Adipose tissue (tissue), 3 donors: ENCODE data around the gene MOG. TPM values are rescaled to one million over a fixed set of nuclear protein-coding genes. Genes with fewer than 3 reads are reported as not detected.

Experiments used
- H3K27ac ChIP-seq: one replicate; pipeline ENCODE4 v1.5.1; 2013; ENCODE audit warnings: low read depth, low read length
- WGBS, 3 donors: extraction: QIAGEN DNeasy Blood & Tissue Kit; methylation state at CpG; one replicate each; pipeline ENCODE4 v1.1.7; 2013; 5-methylcytosine and 5-hydroxymethylcytosine counted together
- polyA plus RNA-seq, 3 donors: library from polyadenylated mRNA; stranded (reverse); fragments of 200-250 nt; gene quantifications; one replicate each; pipeline ENCODE4 v1.2.3, GENCODE V29; 2013
- donor health status: healthy with polysubstance abuse.
- donor health status: Bipolar disorder and iron deficiency.
- donor health status: healthy.

MOG gene
- polyA plus RNA-seq: not detected

GRCh38 chr6:29656798-29657197 is at the start of gene MOG:
Gene MOG (plus strand): TSS chr6:29657092. CDS start chr6:29657210, 118 bp downstream.
- H3K27ac ChIP-seq: no peak within 1 kb of the TSS
- WGBS, 3 donors: 50 to 83% (median 75%) methylated on average over 4 of the region's 4 CpGs

GRCh38 chr6:29608131-29608530 is 48.8 kb upstream of the MOG start:
- H3K27ac ChIP-seq: no peak overlapping the region

GRCh38 chr6:29610540-29610939 is 46.4 kb upstream of the MOG start:
- 91 to 94% (median 91%) methylated on average over 4 of the region's 4 CpGs for WGBS, 3 donors
- no peak overlapping the region for H3K27ac ChIP-seq

GRCh38 chr6:29611426-29611825 is 45.5 kb upstream of the MOG start:
- 85 to 88% (median 88%) methylated on average over 4 of the region's 4 CpGs for WGBS, 3 donors
- H3K27ac ChIP-seq: no peak overlapping the region

GRCh38 chr6:29617782-29618554 is 38.9 kb upstream of the MOG start:
- no peak overlapping the region for H3K27ac ChIP-seq
- WGBS, 3 donors: 92 to 97% (median 93%) methylated on average over 8 of the region's 8 CpGs

GRCh38 chr6:29619578-29620160 is 37.2 kb upstream of the MOG start:
- WGBS, 3 donors: 77 to 89% (median 89%) methylated on average over 1 of the region's 1 CpG
- no peak overlapping the region for H3K27ac ChIP-seq

GRCh38 chr6:29620630-29621029 is 36.3 kb upstream of the MOG start:
- no peak overlapping the region for H3K27ac ChIP-seq

GRCh38 chr6:29624520-29624961 is 32.4 kb upstream of the MOG start:
- no peak overlapping the region for H3K27ac ChIP-seq
- 67 to 74% (median 73%) methylated on average over 3 of the region's 3 CpGs for WGBS, 3 donors

More at GRCh38 chr6:29620630-29621029, 36.3 kb upstream of the MOG start:
- WGBS, 3 donors: 77 to 87% (median 85%) methylated on average over 4 of the region's 4 CpGs

- H3K27ac ChIP-seq: no peak overlapping the region
- WGBS, 3 donors: 53 to 63% (median 62%) methylated on average over 7 of the region's 7 CpGs
Measured at GRCh38 chr6:29625337-29625930, 31.5 kb upstream of the MOG start.

- WGBS, 3 donors: 13 to 26% (median 25%) methylated on average over 25 to 31 of the region's 31 CpGs
Measured at GRCh38 chr6:29626948-29627754, 29.7 kb upstream of the MOG start.

GRCh38 chr6:29627755-29628418 is 29.0 kb upstream of the MOG start:
- WGBS, 3 donors: 1 to 2% (median 2%) methylated on average over 46 to 51 of the region's 51 CpGs
- H3K27ac ChIP-seq: no peak overlapping the region

More at GRCh38 chr6:29626948-29627754, 29.7 kb upstream of the MOG start:
- H3K27ac ChIP-seq: no peak overlapping the region

GRCh38 chr6:29628419-29629281 is 28.2 kb upstream of the MOG start:
- H3K27ac ChIP-seq: no peak overlapping the region
- WGBS, 3 donors: 3 to 7% (median 6%) methylated on average over 32 of the region's 32 CpGs

- 80 to 90% (median 86%) methylated on average over 2 of the region's 2 CpGs for WGBS, 3 donors
- no peak overlapping the region for H3K27ac ChIP-seq
Measured at GRCh38 chr6:29629571-29629970, 27.3 kb upstream of the MOG start.

GRCh38 chr6:29630315-29630714 is 26.6 kb upstream of the MOG start:
- 75 to 89% (median 87%) methylated on average over 9 of the region's 9 CpGs for WGBS, 3 donors
- H3K27ac ChIP-seq: no peak overlapping the region

GRCh38 chr6:29631209-29631810 is 25.6 kb upstream of the MOG start:
- 68 to 75% (median 70%) methylated on average over 14 of the region's 14 CpGs for WGBS, 3 donors
- H3K27ac ChIP-seq: no peak overlapping the region

- H3K27ac ChIP-seq: no peak overlapping the region
- WGBS, 3 donors: 5 to 10% (median 5%) methylated on average over 32 to 45 of the region's 53 CpGs
Measured at GRCh38 chr6:29631860-29632731, 24.8 kb upstream of the MOG start.
